Measurements from ENCODE around the gene PDLIM5.

GRCh38 chr4:94413085-94413840 lies 38.5 kb upstream of the PDLIM5 start:
- no peak for TF ChIP-seq CSDC2 (CRISPR knock-in tag; IDR thresholded peaks at IDR 0.05)
- TF ChIP-seq POU6F1 (CRISPR knock-in tag; IDR thresholded peaks at IDR 0.05; ENCODE audit: borderline replicate concordance, low read depth) = no peak
- no peak for TF ChIP-seq ZC3H10 (CRISPR knock-in tag; IDR thresholded peaks at IDR 0.05)
- TF ChIP-seq OSR1 (CRISPR knock-in tag; IDR thresholded peaks at IDR 0.05) = no peak
- TF ChIP-seq ESRRG (CRISPR knock-in tag; IDR thresholded peaks at IDR 0.05) = no peak
- TF ChIP-seq ZFP30 (CRISPR knock-in tag; IDR thresholded peaks at IDR 0.05) = no peak
- TF ChIP-seq PPARA (CRISPR knock-in tag; IDR thresholded peaks at IDR 0.05; ENCODE audit: borderline replicate concordance) = no peak
- no peak for TF ChIP-seq ARNTL (CRISPR knock-in tag; IDR thresholded peaks at IDR 0.05; ENCODE audit: borderline replicate concordance, low read depth)
- TF ChIP-seq PATZ1 (CRISPR knock-in tag; IDR thresholded peaks at IDR 0.05; ENCODE audit: borderline replicate concordance) = no peak
- no peak for TF ChIP-seq ZFP3 (CRISPR knock-in tag; IDR thresholded peaks at IDR 0.05)

Data from SK-N-SH treated with all-trans-retinoic acid at 6 μM for 48 hours (cell line).